Stimulated activated CD8-positive, alpha-beta memory T cell treated with anti-CD3 and anti-CD28 coated beads, Interleukin-12 subunit alpha, Interleukin-12 subunit beta, amount 100 ng/mL, for 1 hour (primary cell): ENCODE measurements around the gene SOCS7.
A peak's percentile ranks its signal among the peaks of the same experiment; 100 is the strongest.

ENCODE experiments used
- DNase-seq: peaks from one replicate; pipeline ENCODE4 v3.0.0-alpha.2; 2020; ENCODE audit warnings: low read depth

The SOCS7 gene

GRCh38 chr17:38338053-38338452 is 13.6 kb upstream of the SOCS7 start:
- DNase-seq = no peak

GRCh38 chr17:38338535-38338934 is 13.1 kb upstream of the SOCS7 start:
- no peak for DNase-seq

- DNase-seq = no peak
Observed at GRCh38 chr17:38339891-38340290, 11.8 kb upstream of the SOCS7 start.

GRCh38 chr17:38341035-38341721 is 10.5 kb upstream of the SOCS7 start:
- no peak for DNase-seq

- DNase-seq = no peak
Observed at GRCh38 chr17:38342886-38343607, 8.6 kb upstream of the SOCS7 start.

- no peak for DNase-seq
Observed at GRCh38 chr17:38343608-38344419, 7.8 kb upstream of the SOCS7 start, which contains the start of gene GPR179. Gene GPR179, minus strand, starts transcription at chr17:38343956. Its CDS starts 167 bp downstream, at chr17:38343789.

GRCh38 chr17:38344420-38344745 is 7.3 kb upstream of the SOCS7 start:
- no peak for DNase-seq

- no peak for DNase-seq
Observed at GRCh38 chr17:38345743-38346142, 5.9 kb upstream of the SOCS7 start.

GRCh38 chr17:38349097-38349730 is 2.4 kb upstream of the SOCS7 start:
- peak; percentile 75 for DNase-seq

- DNase-seq = no peak
Observed at GRCh38 chr17:38350035-38350434, 1.6 kb upstream of the SOCS7 start.

- no peak for DNase-seq
Observed at GRCh38 chr17:38352245-38353085, 821 bp downstream of the SOCS7 start.

GRCh38 chr17:38353086-38353604 is 1.5 kb downstream of the SOCS7 start:
- no peak for DNase-seq

GRCh38 chr17:38353668-38354067 is 2.0 kb downstream of the SOCS7 start:
- DNase-seq = no peak

GRCh38 chr17:38354466-38354865 is 2.8 kb downstream of the SOCS7 start:
- no peak for DNase-seq

GRCh38 chr17:38355251-38355650 is 3.6 kb downstream of the SOCS7 start:
- DNase-seq = no peak

- no peak for DNase-seq
Observed at GRCh38 chr17:38357486-38358123, 6.0 kb downstream of the SOCS7 start.

GRCh38 chr17:38358586-38359513 is 7.2 kb downstream of the SOCS7 start:
- no peak for DNase-seq

- DNase-seq = no peak
Observed at GRCh38 chr17:38361694-38362465, 10.2 kb downstream of the SOCS7 start.

GRCh38 chr17:38363016-38363415 is 11.4 kb downstream of the SOCS7 start:
- DNase-seq = no peak
